ENCODE data around the gene IDH3B.

The IDH3B gene

GRCh38 chr20:2617099-2617714 lies 46.8 kb downstream of the IDH3B start:
- Histone ChIP-seq H3K4me3 (ENCODE audit: low read depth, low read length) (no peak overlapping the region), H3K79me2 (no peaks in the 10 kb centered on the region), H3K36me3 (ENCODE audit: control insufficient read depth, insufficient read depth, low read length) (no peaks in the 10 kb centered on the region), H3K9me3 (ENCODE audit: control insufficient read depth, low read length) (no peaks in the 10 kb centered on the region), H2AFZ (no peak overlapping the region), H3K27ac (no peak overlapping the region), H3K9ac (no peak overlapping the region), H3K4me1 (no peaks in the 10 kb centered on the region), H3K27me3 (ENCODE audit: control insufficient read depth, insufficient read depth, low read length) (no peaks in the 10 kb centered on the region), H3K4me2 (ENCODE audit: low read length) (no peak overlapping the region)
- no peak for TF ChIP-seq CTCF (IDR thresholded peaks at IDR 0.05)

DNA sequence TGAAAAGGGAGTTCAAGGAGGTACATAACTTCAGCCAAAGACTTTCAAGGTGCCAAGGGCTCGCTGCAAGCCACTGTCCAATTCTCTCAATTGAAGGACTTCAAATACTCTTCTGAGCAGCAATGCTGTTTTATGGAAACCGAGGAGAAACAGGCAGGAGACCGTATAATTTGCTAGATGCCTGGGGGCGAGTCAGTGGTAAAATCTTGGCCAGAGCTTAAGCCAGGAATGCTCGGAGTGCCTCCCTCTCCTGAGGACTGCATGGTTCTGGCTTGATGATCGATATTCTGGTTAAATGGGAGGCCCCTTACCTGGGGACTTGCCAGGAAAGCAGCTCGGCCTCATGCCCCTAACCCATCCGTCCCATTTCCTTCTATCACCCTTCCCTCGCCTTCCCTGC lies 47.4 kb downstream of the IDH3B start:
- H3K9me3 ChIP-seq (ENCODE audit: control insufficient read depth, low read length), result no peaks in the 10 kb centered on the region

GRCh38 chr20:2612073-2612472 lies 51.9 kb downstream of the IDH3B start:
- no peak for TF ChIP-seq CTCF (IDR thresholded peaks at IDR 0.05)
- Histone ChIP-seq H3K9ac (no peak overlapping the region), H2AFZ (no peak overlapping the region), H3K9me3 (ENCODE audit: control insufficient read depth, low read length) (no peaks in the 10 kb centered on the region), H3K36me3 (ENCODE audit: control insufficient read depth, insufficient read depth, low read length) (no peaks in the 10 kb centered on the region), H3K27me3 (ENCODE audit: control insufficient read depth, insufficient read depth, low read length) (no peaks in the 10 kb centered on the region), H3K4me2 (ENCODE audit: low read length) (no peak overlapping the region), H3K79me2 (no peaks in the 10 kb centered on the region), H3K4me1 (no peaks in the 10 kb centered on the region), H3K27ac (no peak overlapping the region), H3K4me3 (ENCODE audit: low read depth, low read length) (no peak overlapping the region)

More for the DNA sequence above, 47.4 kb downstream of the IDH3B start:
- no peak overlapping the region for H3K4me2 ChIP-seq (ENCODE audit: low read length)
- no peaks in the 10 kb centered on the region for H3K4me1 ChIP-seq
- no peak overlapping the region for H3K9ac ChIP-seq
- H3K27ac ChIP-seq, result no peak overlapping the region
- H3K4me3 ChIP-seq (ENCODE audit: low read depth, low read length), result no peak overlapping the region
- H3K27me3 ChIP-seq (ENCODE audit: control insufficient read depth, insufficient read depth, low read length), result no peaks in the 10 kb centered on the region
- no peak for TF ChIP-seq CTCF (IDR thresholded peaks at IDR 0.05)
- no peaks in the 10 kb centered on the region for H3K36me3 ChIP-seq (ENCODE audit: control insufficient read depth, insufficient read depth, low read length)
- no peaks in the 10 kb centered on the region for H3K79me2 ChIP-seq
- no peak overlapping the region for H2AFZ ChIP-seq

DNA sequence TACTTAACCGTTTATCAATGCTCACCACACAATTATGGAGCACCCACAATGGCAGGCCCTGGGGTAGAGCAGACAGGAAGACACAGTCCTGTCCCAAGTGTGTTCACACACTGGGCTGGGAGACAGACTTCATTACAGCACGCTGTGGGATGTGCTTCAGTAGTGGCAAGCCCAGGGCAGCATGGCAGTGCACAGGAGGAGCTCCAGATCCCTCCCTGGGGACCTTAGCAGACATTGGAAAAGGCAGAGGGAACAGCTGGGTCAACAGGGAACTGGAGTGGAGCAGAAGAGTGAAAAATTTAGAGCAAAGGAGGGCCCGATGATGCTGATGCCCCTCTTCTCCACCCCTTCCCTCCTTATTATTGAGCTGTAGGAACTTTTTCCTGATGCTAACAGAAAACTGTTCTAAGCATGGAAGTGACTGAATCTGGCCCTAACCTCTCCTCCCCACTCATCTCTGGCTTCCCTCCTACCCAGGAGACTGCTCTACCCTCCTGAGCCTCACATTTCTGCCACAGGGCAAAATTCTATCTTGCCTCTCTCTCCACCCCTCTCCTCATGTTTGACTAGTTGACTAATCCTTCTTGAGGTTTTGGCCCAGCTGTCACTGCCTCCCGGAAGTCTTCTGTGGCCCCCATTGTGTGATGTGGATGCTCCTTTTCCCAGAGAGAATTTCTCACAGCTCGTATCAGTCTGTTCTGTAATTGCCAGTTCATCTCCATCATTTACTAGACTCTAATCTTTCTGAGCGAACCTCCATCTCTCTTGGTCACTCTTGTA lies 52.9 kb downstream of the IDH3B start:
- Histone ChIP-seq H2AFZ (no peak overlapping the region), H3K9ac (no peak overlapping the region), H3K27ac (no peak overlapping the region), H3K27me3 (ENCODE audit: control insufficient read depth, insufficient read depth, low read length) (no peaks in the 10 kb centered on the region), H3K9me3 (ENCODE audit: control insufficient read depth, low read length) (no peaks in the 10 kb centered on the region), H3K4me2 (ENCODE audit: low read length) (no peak overlapping the region), H3K4me3 (ENCODE audit: low read depth, low read length) (no peak overlapping the region), H3K36me3 (ENCODE audit: control insufficient read depth, insufficient read depth, low read length) (no peaks in the 10 kb centered on the region), H3K79me2 (no peaks in the 10 kb centered on the region), H3K4me1 (no peaks in the 10 kb centered on the region)
- TF ChIP-seq CTCF (IDR thresholded peaks at IDR 0.05), result no peak

Data from parathyroid adenoma (tissue), 2 donors.